Ishikawa (cell line): ENCODE results near the gene CUL9.

ENCODE experiments used
- EP300 ChIP-seq: IDR thresholded peaks from 2 replicates; pipeline ENCODE4 v1.6.1; 2012; ENCODE audit warnings: borderline replicate concordance
- FOXM1 ChIP-seq: IDR thresholded peaks from 2 replicates; pipeline ENCODE4 v1.6.1; 2012; ENCODE audit warnings: low read depth, borderline replicate concordance

DNA sequence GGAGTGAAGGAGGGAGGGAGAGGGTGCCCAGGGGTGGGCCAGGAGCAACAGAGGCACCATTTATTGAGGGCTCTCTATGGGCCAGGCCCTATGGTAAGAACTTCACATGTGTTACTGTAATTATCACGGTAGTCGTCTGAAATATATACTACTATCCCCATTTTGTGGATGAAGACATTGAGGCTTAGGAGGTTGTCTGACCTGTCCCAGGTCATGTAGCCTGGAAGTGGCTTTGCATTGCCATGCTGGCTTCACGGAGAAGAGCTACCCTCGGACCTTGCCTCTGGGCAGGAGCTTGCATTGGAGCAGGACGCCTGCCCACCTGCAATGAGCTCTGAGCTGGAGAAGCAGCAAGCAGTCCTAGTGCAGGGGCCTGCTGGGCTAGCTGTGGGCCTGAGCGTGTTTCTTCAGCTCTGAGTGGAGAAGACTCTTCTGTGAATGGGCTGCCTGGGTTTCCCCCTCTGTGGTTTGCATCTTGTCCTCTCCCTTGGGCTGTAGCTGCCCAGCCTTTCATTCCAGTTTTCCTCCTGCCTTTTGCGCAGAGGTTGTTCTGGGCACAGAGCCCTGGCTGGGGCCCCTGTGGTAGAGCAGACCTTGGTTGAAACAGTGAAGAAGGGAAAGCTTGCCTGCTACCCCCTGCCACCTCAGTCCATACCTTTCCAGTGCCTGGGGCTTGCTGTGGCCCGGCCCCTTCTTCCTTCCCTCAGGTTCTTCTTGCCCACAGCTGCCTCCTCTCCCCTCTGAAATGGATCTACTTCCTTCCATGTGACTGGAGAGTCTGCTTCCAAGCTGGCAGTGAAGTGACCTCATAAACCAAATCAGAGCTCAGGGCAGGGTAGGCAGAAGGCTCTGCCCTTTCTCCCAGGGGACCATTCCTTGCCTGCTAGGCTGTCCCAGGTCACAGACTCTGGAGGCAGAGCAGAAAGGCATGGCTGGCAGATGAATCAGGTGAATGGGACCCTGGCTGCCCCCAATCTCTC lies 35.0 kb upstream of the CUL9 start:
- TF ChIP-seq EP300: no peak
- no peak for TF ChIP-seq FOXM1
